DOHH2 (cell line): ENCODE measurements around the gene KLK14.

Source experiments
- EZH2phosphoT487 ChIP-seq: fragments of 200-600 bp; sonication (generic); IDR thresholded peaks from 2 replicates; pipeline ENCODE4 v1.6.1; 2017; ENCODE audit warnings: borderline replicate concordance, mild to moderate bottlenecking, antibody characterized with exemption, low read length, moderate library complexity, mixed read lengths
- TF ChIP-seq, protein P1 (sequence below): fragments of 200-600 bp; sonication (generic); IDR thresholded peaks from one replicate; pipeline ENCODE4 v1.5.1; 2014; ENCODE audit warnings: antibody characterized with exemption, mild to moderate bottlenecking, low read depth, low read length; ENCODE audit not compliant: poor library complexity, severe bottlenecking

- TF ChIP-seq, protein P1, sequence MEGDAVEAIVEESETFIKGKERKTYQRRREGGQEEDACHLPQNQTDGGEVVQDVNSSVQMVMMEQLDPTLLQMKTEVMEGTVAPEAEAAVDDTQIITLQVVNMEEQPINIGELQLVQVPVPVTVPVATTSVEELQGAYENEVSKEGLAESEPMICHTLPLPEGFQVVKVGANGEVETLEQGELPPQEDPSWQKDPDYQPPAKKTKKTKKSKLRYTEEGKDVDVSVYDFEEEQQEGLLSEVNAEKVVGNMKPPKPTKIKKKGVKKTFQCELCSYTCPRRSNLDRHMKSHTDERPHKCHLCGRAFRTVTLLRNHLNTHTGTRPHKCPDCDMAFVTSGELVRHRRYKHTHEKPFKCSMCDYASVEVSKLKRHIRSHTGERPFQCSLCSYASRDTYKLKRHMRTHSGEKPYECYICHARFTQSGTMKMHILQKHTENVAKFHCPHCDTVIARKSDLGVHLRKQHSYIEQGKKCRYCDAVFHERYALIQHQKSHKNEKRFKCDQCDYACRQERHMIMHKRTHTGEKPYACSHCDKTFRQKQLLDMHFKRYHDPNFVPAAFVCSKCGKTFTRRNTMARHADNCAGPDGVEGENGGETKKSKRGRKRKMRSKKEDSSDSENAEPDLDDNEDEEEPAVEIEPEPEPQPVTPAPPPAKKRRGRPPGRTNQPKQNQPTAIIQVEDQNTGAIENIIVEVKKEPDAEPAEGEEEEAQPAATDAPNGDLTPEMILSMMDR = no peak
- no peak for TF ChIP-seq EZH2phosphoT487
Measured at GRCh38 chr19:51086153-51086850, 3.6 kb upstream of the KLK14 start.
